Stimulated activated CD8-positive, alpha-beta memory T cell treated with anti-CD3 and anti-CD28 coated beads, Interleukin-12 subunit alpha, Interleukin-12 subunit beta, amount 100 ng/mL, for 4 hours (primary cell): Measurements from ENCODE around the gene CDH16.
A peak's percentile ranks its signal among the peaks of the same experiment; 100 is the strongest.
"Not testable (repeated sequence)": the region's sequence is repeated elsewhere in the genome, so short reads cannot be mapped to it uniquely, and the experiment has no call there.

Source experiments
- DNase-seq: peaks from one replicate; pipeline ENCODE4 v3.0.0-alpha.2; 2020; ENCODE audit warnings: low read depth

Gene CDH16

DNA sequence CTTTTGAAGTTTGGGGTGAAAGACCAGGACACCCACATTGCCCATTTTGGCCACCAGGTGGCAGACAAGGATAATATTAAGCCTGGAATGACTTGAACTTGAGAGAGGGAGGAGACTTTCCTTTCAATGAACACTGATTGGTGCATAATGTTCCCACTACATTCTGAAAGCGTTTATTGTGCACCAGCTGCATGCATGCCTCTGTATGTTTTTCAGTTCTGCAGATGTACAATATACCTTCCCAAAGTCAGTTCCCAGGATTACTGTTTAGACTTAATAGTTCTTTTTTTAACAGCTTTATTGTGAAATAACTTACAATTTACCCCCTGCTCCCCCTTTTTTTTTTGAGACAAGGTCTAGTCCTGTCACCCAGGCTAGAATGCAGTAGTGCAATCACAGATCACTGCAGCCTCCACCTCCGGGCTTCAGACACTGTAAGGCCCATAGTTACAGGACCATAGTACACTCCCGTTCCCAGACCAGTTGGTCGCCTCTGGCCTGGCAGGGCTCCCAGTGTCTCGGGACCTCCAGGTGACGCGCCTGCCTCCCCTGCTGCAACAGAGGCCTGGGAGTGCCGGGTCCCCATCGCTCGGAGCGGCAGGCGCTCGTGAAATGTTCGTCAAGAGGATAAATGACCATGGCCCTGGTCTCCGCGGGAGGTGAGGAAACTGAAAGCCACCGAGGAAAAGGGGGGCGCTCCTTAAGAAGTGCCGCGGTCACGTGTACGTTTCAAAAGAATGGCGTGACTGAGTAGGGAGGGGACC is 28.8 kb upstream of the CDH16 start:
- DNase-seq = peak; percentile 61

DNA sequence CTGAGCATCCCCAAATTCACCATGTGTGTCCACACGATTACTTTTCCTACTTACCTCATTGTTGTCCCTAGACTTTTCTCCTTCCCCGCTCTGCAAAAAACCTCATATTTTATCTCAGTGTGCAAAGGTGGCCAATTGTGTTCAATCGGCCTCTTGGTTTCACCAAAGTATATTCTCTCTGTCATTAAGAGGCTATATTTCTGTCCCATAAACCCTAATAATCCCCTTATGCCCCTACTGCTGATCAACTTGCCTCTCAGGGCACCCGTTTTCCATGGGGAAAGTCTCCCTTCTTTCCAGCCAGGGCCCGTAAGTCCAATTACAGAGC is 28.3 kb upstream of the CDH16 start:
- DNase-seq = no peak

DNA sequence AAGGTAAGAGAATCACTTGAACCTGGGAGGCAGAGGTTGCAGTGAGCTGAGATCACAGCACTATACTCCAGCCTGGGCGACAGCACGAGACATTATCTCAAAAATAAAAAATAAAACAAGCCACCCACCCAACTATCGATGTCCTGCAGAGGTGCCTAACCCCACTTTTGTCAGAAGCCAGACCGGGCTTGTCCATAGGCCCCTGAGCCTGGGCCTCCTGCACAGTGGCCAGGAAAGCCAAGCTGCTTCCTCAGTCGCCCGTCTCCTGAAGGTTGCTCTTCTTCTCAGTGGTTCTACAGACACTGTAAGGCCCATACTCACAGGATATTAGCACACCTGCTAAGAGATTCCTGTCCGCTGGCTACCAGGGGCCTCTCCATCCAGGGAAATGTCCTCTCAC is 27.9 kb upstream of the CDH16 start:
- no peak for DNase-seq

DNA sequence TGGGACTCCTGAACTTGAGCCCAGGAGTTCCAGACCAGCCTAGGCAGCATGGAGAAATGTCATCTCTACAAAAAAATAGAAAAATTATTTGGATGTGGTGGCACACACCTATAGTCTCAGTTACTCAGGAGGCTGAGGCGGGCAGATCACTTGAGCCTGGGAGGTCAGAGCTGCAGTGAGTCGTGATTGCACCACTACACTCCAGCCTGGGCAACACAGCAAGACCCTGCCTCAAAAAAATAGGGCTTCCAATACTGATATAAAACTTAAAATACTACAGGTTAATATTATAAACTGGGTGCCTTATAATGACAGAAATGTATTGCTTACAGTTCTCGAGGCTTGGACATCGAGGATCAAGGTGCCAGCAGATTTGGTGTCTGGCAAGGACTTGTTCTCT is 27.3 kb upstream of the CDH16 start:
- DNase-seq = no peak

- DNase-seq = not testable (repeated sequence)
These were observed 26.3 kb upstream of the CDH16 start for GRCh38 chr16:66944971-66945370.

DNA sequence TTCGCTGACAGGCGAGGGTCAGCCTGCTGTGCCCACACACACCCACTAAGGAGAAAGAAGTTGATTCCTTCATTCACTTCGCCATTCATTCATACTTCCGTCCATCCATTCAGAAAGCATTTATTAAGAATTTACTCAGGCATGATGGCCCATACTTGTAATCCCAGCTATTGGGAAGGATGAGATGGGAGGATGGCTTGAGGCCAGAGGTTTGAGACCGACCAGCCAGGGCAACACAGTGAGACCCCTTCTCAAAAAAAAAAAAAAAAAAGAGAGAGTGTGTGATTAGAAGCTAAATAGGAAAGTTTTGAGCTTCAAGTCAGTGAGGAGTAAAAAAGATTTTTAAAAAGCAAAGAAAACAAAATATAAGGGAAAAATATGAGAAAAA is 25.4 kb upstream of the CDH16 start:
- no peak for DNase-seq

DNA sequence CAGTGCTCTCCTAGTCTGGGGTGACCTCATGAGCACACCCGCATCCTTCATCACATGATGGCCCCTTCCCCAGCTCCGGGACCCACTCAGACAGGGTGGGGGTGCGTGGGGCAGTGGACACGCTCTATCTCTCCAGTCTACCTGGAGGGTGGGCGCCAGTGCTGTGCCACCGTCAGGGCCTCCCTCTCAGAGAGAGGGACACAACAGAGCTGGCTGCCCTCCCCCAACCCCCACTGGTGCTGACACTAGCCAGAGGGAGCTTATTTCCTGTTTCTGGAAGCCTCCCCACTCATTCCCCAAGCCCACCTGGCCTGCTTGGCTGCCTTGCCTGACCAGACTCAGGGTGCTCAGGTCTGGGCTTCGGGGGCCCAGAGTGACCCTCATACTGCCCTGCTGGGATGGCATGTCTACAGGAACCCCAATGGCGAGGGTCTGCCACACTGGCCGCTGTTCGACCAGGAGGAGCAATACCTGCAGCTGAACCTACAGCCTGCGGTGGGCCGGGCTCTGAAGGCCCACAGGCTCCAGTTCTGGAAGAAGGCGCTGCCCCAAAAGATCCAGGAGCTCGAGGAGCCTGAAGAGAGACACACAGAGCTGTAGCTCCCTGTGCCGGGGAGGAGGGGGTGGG is 24.9 kb upstream of the CDH16 start:
- no peak for DNase-seq

GRCh38 chr16:66942981-66943380 is 24.3 kb upstream of the CDH16 start:
- no peak for DNase-seq

GRCh38 chr16:66940236-66940635 is 21.6 kb upstream of the CDH16 start:
- no peak for DNase-seq

DNA sequence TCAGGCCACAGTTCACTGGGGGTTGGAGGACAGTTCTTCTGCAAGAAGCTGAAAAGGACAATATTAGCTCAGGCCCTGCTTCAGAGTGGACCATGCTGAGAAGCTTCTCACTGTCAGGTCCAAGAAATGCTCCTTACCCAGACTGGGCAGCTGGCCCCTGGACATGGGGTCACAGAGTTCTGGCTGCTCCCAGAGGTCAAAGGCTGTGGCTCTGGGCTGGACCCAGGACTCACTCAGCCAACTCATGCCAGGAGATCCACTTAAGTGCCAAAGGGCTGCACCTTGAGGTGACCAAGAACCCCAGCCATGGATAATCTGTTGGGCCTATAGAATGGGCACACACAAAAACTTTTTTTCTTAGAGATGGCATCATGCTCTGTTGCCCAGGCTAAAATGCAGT is 20.7 kb upstream of the CDH16 start:
- DNase-seq = no peak

- no peak for DNase-seq
These were observed 19.1 kb upstream of the CDH16 start for GRCh38 chr16:66937725-66938337.

DNA sequence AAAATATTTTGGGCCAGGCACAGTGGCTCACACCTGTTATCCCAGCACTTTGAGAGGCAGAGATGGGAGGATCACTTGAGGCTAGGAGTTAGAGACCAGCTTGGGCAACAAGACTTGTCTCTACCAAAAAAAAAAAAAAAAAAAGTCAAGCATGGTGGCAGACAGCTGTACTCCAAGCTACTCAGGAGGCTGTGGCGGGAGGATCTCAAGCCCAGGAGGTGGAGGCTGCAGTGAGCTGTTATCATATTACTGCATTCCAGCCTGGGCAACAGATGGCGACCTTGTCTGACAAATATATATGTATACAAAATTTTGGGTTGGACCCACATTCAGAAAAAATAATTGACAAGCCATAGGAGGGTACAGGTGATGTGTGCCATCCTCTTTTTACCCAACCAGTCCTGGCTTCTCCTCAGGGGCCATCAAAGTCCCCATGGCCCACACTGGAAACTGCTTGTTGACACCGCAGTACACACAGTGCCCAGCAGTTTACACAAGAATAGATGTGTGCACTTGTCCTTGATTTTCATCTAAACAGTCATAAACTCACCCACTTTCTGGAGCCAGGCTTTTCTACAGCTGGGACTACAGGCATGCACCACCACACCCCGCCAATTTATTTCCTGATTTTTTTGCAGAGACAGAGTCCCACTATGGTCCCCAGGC is 18.3 kb upstream of the CDH16 start:
- no peak for DNase-seq

DNA sequence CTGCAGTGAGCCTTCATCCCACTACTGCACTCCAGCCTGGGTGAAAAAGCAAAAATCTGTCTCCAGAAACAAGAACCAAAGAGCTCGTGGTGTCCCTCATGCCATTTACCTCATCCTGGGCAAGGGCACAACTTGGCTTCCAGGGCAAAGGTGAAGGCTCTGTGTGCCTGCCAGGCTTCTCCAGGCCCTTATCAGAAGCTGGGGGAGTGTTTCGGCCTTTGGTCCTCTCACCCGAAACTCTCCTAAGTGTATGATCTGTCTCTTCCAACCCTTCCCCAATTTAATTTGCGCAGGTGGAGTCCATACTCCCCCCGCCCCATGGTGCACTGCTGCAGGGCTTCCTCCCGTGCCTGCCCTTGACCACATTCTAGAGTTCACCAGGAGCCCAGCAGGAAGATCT is 17.8 kb upstream of the CDH16 start:
- no peak for DNase-seq

DNA sequence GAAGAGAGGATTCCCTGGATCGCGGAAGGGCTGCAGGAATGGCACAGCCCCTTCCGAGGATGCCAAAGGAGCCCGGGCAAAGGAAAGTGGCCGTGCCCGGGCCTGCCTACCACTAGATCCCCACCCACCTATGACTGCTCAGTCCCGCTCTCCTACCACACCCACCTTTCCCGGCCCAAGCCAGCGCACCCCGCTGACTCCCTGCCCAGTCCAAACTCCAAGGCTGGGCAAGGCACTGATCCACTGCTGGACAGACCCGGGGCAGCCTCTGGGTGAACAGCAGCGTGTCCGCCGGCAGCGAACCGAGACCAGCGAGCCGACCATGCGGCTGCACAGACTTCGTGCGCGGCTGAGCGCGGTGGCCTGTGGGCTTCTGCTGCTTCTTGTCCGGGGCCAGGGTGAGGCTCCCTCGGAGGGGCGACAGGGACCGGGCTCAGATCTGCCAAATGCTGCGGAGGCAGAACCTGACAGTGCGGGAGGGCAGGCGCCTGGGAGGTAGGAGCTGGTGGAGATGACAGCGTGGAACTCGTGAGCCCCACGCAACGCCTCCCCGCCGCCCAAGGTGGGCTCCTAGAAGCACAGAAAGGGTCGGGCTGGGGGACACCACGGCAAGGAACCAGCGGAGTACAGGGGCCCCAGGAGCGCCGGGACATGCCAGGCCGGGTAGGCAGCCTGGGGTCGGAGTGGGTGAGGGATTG is 16.8 kb upstream of the CDH16 start, which contains the start of gene CES2:
CES2 (plus strand) TSS at position 203 of the 698 bp plus-strand sequence; CDS start at position 323, 120 bp downstream.
- no peak for DNase-seq

DNA sequence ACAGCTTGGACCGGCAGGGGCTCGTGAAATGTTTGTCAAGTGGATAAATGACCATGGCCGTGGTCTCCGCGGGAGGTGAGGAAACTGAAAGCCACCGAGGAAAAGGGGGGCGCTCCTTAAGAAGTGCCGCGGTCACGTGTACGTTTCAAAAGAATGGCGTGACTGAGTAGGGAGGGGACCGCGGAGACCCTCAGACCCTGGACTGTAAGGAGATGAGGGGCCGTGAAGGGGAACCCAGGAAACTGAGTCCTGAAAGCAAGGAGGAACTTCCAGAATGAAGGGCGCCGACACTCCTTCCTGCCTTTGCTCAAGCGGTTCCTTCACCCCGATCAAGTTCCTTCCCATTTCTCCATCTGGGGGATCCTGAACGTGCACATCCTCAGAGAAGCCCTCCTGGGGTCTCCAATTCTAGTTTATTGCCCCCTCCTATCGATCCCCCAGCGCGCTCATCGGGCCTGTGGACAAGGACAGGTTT is 16.2 kb upstream of the CDH16 start:
- not testable (repeated sequence) for DNase-seq

GRCh38 chr16:66934138-66934838 is 15.6 kb upstream of the CDH16 start, which contains the start of gene CIAO2B:
Gene CIAO2B (minus strand): TSS chr16:66934402. CDS start chr16:66934364, 38 bp downstream.
- DNase-seq = peak; percentile 86

- no peak for DNase-seq
These were observed 15.1 kb upstream of the CDH16 start for GRCh38 chr16:66933776-66934137.

GRCh38 chr16:66932076-66932475 is 13.4 kb upstream of the CDH16 start:
- DNase-seq = no peak

DNA sequence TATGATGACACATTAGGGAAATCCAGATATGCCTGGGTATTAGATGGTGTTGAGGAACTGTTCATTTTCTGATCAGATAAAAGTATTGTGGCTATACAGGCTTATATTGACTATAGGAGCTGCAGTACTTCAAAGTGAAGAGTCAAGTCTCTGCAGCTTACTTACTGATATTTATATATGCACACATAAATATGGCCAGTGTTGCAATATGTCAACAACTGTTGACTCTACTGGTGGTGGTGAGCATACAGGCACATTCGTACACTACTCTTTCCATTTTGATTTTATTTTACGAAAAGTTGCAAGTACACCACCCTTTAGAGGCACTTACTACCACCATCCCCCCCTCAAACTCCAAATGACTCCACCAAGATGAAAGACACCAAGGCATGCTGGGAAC is 13.0 kb upstream of the CDH16 start:
- DNase-seq = no peak

- no peak for DNase-seq
These were observed 11.5 kb upstream of the CDH16 start for GRCh38 chr16:66930189-66930588.

GRCh38 chr16:66928702-66929388 is 10.2 kb upstream of the CDH16 start:
- no peak for DNase-seq
